ENCODE data around the gene LILRA1. TPM values are rescaled to one million over a fixed set of nuclear protein-coding genes. Genes with fewer than 3 reads are reported as not detected.
"Not testable (repeated sequence)": the region's sequence is repeated elsewhere in the genome, so short reads cannot be mapped to it uniquely, and the experiment has no call there.

The LILRA1 gene
- total RNA-seq, 4 donors from 2014 or later = 0.23 TPM; not detected in 3

GRCh38 chr19:54576411-54576976 lies 16.9 kb upstream of the LILRA1 start:
- DNase-seq (ENCODE audit: low spot score in 2 of 2) = no peak
- WGBS, 2 donors = 55 to 63% methylated on average over 6 of the region's 6 CpGs
- no peak for TF ChIP-seq CTCF (IDR thresholded peaks at IDR 0.05)
- TF ChIP-seq POLR2A (IDR thresholded peaks at IDR 0.05) = no peak

GRCh38 chr19:54577334-54577733 lies 16.1 kb upstream of the LILRA1 start:
- DNase-seq (ENCODE audit: low spot score in 2 of 2) = no peak
- no peak overlapping the region for H3K4me3 ChIP-seq (ENCODE audit: low read depth, poor library complexity, severe bottlenecking)
- no peak for TF ChIP-seq CTCF (IDR thresholded peaks at IDR 0.05)
- no peak for TF ChIP-seq POLR2A (IDR thresholded peaks at IDR 0.05)
- intact Hi-C loops (cut with DNase I; ENCODE audit: low total_unique reads) = no loop called here
- 80 to 97% methylated on average over 3 of the region's 3 CpGs for WGBS, 2 donors

More at GRCh38 chr19:54576411-54576976, 16.9 kb upstream of the LILRA1 start:
- intact Hi-C loops (cut with DNase I; ENCODE audit: low total_unique reads) = no loop called here
- no peak overlapping the region for H3K4me3 ChIP-seq (ENCODE audit: low read depth, poor library complexity, severe bottlenecking)

GRCh38 chr19:54578268-54578667 lies 15.2 kb upstream of the LILRA1 start:
- intact Hi-C loops (cut with DNase I; ENCODE audit: low total_unique reads); H3K4me3 ChIP-seq (ENCODE audit: low read depth, poor library complexity, severe bottlenecking); DNase-seq (ENCODE audit: low spot score in 2 of 2): not testable (repeated sequence)
- WGBS, 2 donors = 87 to 88% methylated on average over 5 of the region's 5 CpGs

- intact Hi-C loops (cut with DNase I; ENCODE audit: low total_unique reads) = no loop called here
- no peak overlapping the region for H3K4me3 ChIP-seq (ENCODE audit: low read depth, poor library complexity, severe bottlenecking)
- 73 to 80% methylated on average over 5 of the region's 5 CpGs for WGBS, 2 donors
- DNase-seq (ENCODE audit: low spot score in 2 of 2) = peak in 1 of 2 donors; percentile 36
- TF ChIP-seq CTCF (IDR thresholded peaks at IDR 0.05) (no peak), POLR2A (IDR thresholded peaks at IDR 0.05) (no peak)
Observed at GRCh38 chr19:54586397-54586796, 7.0 kb upstream of the LILRA1 start.

- H3K4me3 ChIP-seq (ENCODE audit: low read depth, poor library complexity, severe bottlenecking) = no peak overlapping the region
- peak in 1 of 2 donors; percentile 71 for DNase-seq (ENCODE audit: low spot score in 2 of 2)
- 66 to 72% methylated on average over 7 of the region's 7 CpGs for WGBS, 2 donors
- intact Hi-C loops (cut with DNase I; ENCODE audit: low total_unique reads) = no loop called here
- TF ChIP-seq POLR2A (IDR thresholded peaks at IDR 0.05) (no peak), CTCF (IDR thresholded peaks at IDR 0.05) (no peak)
Observed at GRCh38 chr19:54587026-54587425, 6.4 kb upstream of the LILRA1 start.

- DNase-seq (ENCODE audit: low spot score in 2 of 2) = peak in 1 of 2 donors; percentile 54
- WGBS, 2 donors = 44 to 68% methylated on average over 6 to 9 of the region's 9 CpGs
- H3K4me3 ChIP-seq (ENCODE audit: low read depth, poor library complexity, severe bottlenecking); intact Hi-C loops (cut with DNase I; ENCODE audit: low total_unique reads): not testable (repeated sequence)
Observed at GRCh38 chr19:54593931-54594626, 647 bp downstream of the LILRA1 start.

- intact Hi-C loops (cut with DNase I; ENCODE audit: low total_unique reads) = no loop called here
- H3K4me3 ChIP-seq (ENCODE audit: low read depth, poor library complexity, severe bottlenecking) = no peak overlapping the region
- no peak for TF ChIP-seq CTCF (IDR thresholded peaks at IDR 0.05)
- no peak for TF ChIP-seq POLR2A (IDR thresholded peaks at IDR 0.05)
- peak in 1 of 2 donors; percentile 17 for DNase-seq (ENCODE audit: low spot score in 2 of 2)
- 89 to 95% methylated on average over 5 of the region's 5 CpGs for WGBS, 2 donors
Observed at GRCh38 chr19:54594737-54595136, 1.3 kb downstream of the LILRA1 start.

GRCh38 chr19:54595680-54596436 lies 2.4 kb downstream of the LILRA1 start:
- intact Hi-C loops (cut with DNase I; ENCODE audit: low total_unique reads) = not testable (repeated sequence)
- DNase-seq (ENCODE audit: low spot score in 2 of 2) = peak in 1 of 2 donors; percentile 23
- 85 to 89% methylated on average over 26 of the region's 26 CpGs for WGBS, 2 donors

More at GRCh38 chr19:54595680-54596436, 2.4 kb downstream of the LILRA1 start:
- not testable (repeated sequence) for H3K4me3 ChIP-seq (ENCODE audit: low read depth, poor library complexity, severe bottlenecking)
